ENCODE measurements around the gene FXYD2. TPM values are rescaled to one million over a fixed set of nuclear protein-coding genes. Genes with fewer than 3 reads are reported as not detected.

FXYD2 gene
- total RNA-seq, 1 donor from 2014 or later, result not detected

GRCh38 chr11:117826832-117827231 is 2.3 kb upstream of the FXYD2 start:
- Mint-ChIP-seq H3K9me3 (ENCODE audit: unreplicated experiment) (no peaks in the 10 kb centered on the region), H3K4me1 (ENCODE audit: low read depth, unreplicated experiment) (peaks cover 20% of the 10 kb centered on the region), H3K27ac (ENCODE audit: unreplicated experiment) (no peak overlapping the region), H3K36me3 (ENCODE audit: low read depth, unreplicated experiment) (no peaks in the 10 kb centered on the region), H3K27me3 (ENCODE audit: low read depth, unreplicated experiment) (peaks cover 30% of the 10 kb centered on the region), H3K4me3 (ENCODE audit: unreplicated experiment) (no peak overlapping the region)
- Histone ChIP-seq H3K27me3 (ENCODE audit: insufficient read depth, low read length) (peaks cover 2% of the 10 kb centered on the region), H3K9me3 (ENCODE audit: insufficient read depth, low read depth, low read length) (no peaks in the 10 kb centered on the region), H2AFZ (ENCODE audit: low read depth, low read length) (no peak overlapping the region), H3K27ac (ENCODE audit: low read depth, low read length) (no peak overlapping the region), H3K36me3 (ENCODE audit: insufficient read depth, low read length) (no peaks in the 10 kb centered on the region), H3K4me3 (ENCODE audit: insufficient read depth, low read depth, low read length) (no peak overlapping the region), H3K4me2 (ENCODE audit: low read length) (no peak overlapping the region), H3K9ac (ENCODE audit: low read length) (no peak overlapping the region), H3K4me1 (ENCODE audit: insufficient read depth, low read length) (peaks cover 23% of the 10 kb centered on the region), H4K20me1 (ENCODE audit: insufficient read depth, low read length) (no peaks in the 10 kb centered on the region), H3K79me2 (ENCODE audit: insufficient read depth, low read length) (no peaks in the 10 kb centered on the region)
- FAIRE-seq (no peak), DNase-seq (ENCODE audit: low read depth) (no peak)
- TF ChIP-seq EZH2 (IDR thresholded peaks at IDR 0.05; ENCODE audit: insufficient read depth, low read length) (no peak), CTCF (IDR thresholded peaks at IDR 0.05; ENCODE audit: insufficient read depth, low read depth, low read length) (no peak)

GRCh38 chr11:117826190-117826570 is 1.6 kb upstream of the FXYD2 start:
- no peaks in the 10 kb centered on the region for H3K36me3 Mint-ChIP-seq (ENCODE audit: low read depth, unreplicated experiment)
- no peak overlapping the region for H3K4me3 Mint-ChIP-seq (ENCODE audit: unreplicated experiment)
- H3K27ac ChIP-seq (ENCODE audit: low read depth, low read length), result no peak overlapping the region

More at GRCh38 chr11:117826190-117826570, 1.6 kb upstream of the FXYD2 start:
- H3K27me3 ChIP-seq (ENCODE audit: insufficient read depth, low read length), result peaks cover 2% of the 10 kb centered on the region
- H3K36me3 ChIP-seq (ENCODE audit: insufficient read depth, low read length), result no peaks in the 10 kb centered on the region
- no peaks in the 10 kb centered on the region for H3K79me2 ChIP-seq (ENCODE audit: insufficient read depth, low read length)
- FAIRE-seq (no peak), DNase-seq (ENCODE audit: low read depth) (no peak)
- H3K4me2 ChIP-seq (ENCODE audit: low read length), result no peak overlapping the region
- H3K4me1 ChIP-seq (ENCODE audit: insufficient read depth, low read length), result peaks cover 23% of the 10 kb centered on the region
- H3K4me3 ChIP-seq (ENCODE audit: insufficient read depth, low read depth, low read length), result no peak overlapping the region
- no peaks in the 10 kb centered on the region for H3K9me3 ChIP-seq (ENCODE audit: insufficient read depth, low read depth, low read length)
- H3K27ac Mint-ChIP-seq (ENCODE audit: unreplicated experiment), result no peak overlapping the region
- no peak overlapping the region for H3K9ac ChIP-seq (ENCODE audit: low read length)
- H4K20me1 ChIP-seq (ENCODE audit: insufficient read depth, low read length), result no peaks in the 10 kb centered on the region
- peaks cover 23% of the 10 kb centered on the region for H3K27me3 Mint-ChIP-seq (ENCODE audit: low read depth, unreplicated experiment)
- no peak for TF ChIP-seq EZH2 (IDR thresholded peaks at IDR 0.05; ENCODE audit: insufficient read depth, low read length)
- TF ChIP-seq CTCF (IDR thresholded peaks at IDR 0.05; ENCODE audit: insufficient read depth, low read depth, low read length), result no peak
- no peak overlapping the region for H2AFZ ChIP-seq (ENCODE audit: low read depth, low read length)
- peaks cover 20% of the 10 kb centered on the region for H3K4me1 Mint-ChIP-seq (ENCODE audit: low read depth, unreplicated experiment)
- no peaks in the 10 kb centered on the region for H3K9me3 Mint-ChIP-seq (ENCODE audit: unreplicated experiment)
